ENCODE measurements around the gene TCF7L1. TPM values are rescaled to one million over a fixed set of nuclear protein-coding genes. Genes with fewer than 3 reads are reported as not detected.

The TCF7L1 gene
- total and polyA plus RNA-seq, 2 of the 13 experiments (the other 11 are each of a cell fraction or from before 2014, with no cell fraction given) = 0.04 to 0.15 TPM

GRCh38 chr2:85164145-85164569 is 31.0 kb downstream of the TCF7L1 start:
- intact Hi-C loops (cut with micrococcal nuclease; ENCODE audit: unreplicated experiment) = no loop called here
- WGBS (ENCODE audit: low lambda C conversion rate) = 3% methylated on average over 8 of the region's 8 CpGs
- no TSS peak for BruUV-seq (replicated peaks)
- TF ChIP-seq KMT2A (CRISPR knock-in tag; IDR thresholded peaks at IDR 0.05) = no peak
- TF ChIP-seq NR2F6 (IDR thresholded peaks at IDR 0.05) = no peak
- 0 out of 2 replicates have a peak, but pooled peaks have one; percentile 36 for TF ChIP-seq NR2F6 (CRISPR knock-in tag; IDR thresholded peaks at IDR 0.05)
- TF ChIP-seq ZFAT (CRISPR knock-in tag; conservative IDR thresholded peaks at IDR 0.05) = no peak
- TF ChIP-seq ZNF333 (CRISPR knock-in tag; IDR thresholded peaks at IDR 0.05; ENCODE audit: borderline replicate concordance) = no peak
- peak; percentile 54; the same call in 1 of the 2 replicates for TF ChIP-seq NR2C2 (CRISPR knock-in tag; IDR thresholded peaks at IDR 0.05; ENCODE audit: borderline replicate concordance)
- no peak for TF ChIP-seq SRSF9 (IDR thresholded peaks at IDR 0.05; ENCODE audit: borderline replicate concordance, insufficient read depth, low read depth, low read length, poor library complexity, severe bottlenecking)
- TF ChIP-seq CEBPG (CRISPR knock-in tag; IDR thresholded peaks at IDR 0.05) = peak; percentile 20; the same call in 1 of the 2 replicates
- peak; percentile 56 for TF ChIP-seq CTCF (CRISPR knock-in tag; IDR thresholded peaks at IDR 0.05)
- TF ChIP-seq EP300 (IDR thresholded peaks at IDR 0.05; ENCODE audit: low read depth in 2 of 2, low read length in 2 of 2) = no peak
- no peak for TF ChIP-seq EP300 (CRISPR knock-in tag; IDR thresholded peaks at IDR 0.05; ENCODE audit: borderline replicate concordance)
- TF ChIP-seq ZNF550 (CRISPR knock-in tag; IDR thresholded peaks at IDR 0.05; ENCODE audit: borderline replicate concordance) = no peak
- TF ChIP-seq ARID2 (CRISPR knock-in tag; IDR thresholded peaks at IDR 0.05; ENCODE audit: borderline replicate concordance) = no peak
- no peak for TF ChIP-seq ZNF296 (CRISPR knock-in tag; conservative IDR thresholded peaks at IDR 0.05)
- peak; percentile 31; the same call in 1 of the 2 replicates for TF ChIP-seq TFAP4 (IDR thresholded peaks at IDR 0.05; ENCODE audit: borderline replicate concordance, low read depth)
- TF ChIP-seq CCDC6 (CRISPR knock-in tag; IDR thresholded peaks at IDR 0.05) = no peak
- peak; percentile 34; the same call in 1 of the 2 replicates for TF ChIP-seq STAG1 (CRISPR knock-in tag; IDR thresholded peaks at IDR 0.05)
- TF ChIP-seq ZNF574 (CRISPR knock-in tag; IDR thresholded peaks at IDR 0.05) = peak; percentile 90
- TF ChIP-seq ZNF850 (CRISPR knock-in tag; conservative IDR thresholded peaks at IDR 0.05) = no peak
- TF ChIP-seq YY1 (IDR thresholded peaks at IDR 0.05; ENCODE audit: insufficient read depth, insufficient replicate concordance, low read depth, low read length) = no peak
- no peak for TF ChIP-seq SOX6 (IDR thresholded peaks at IDR 0.05)
- TF ChIP-seq SOX6 (CRISPR knock-in tag; IDR thresholded peaks at IDR 0.05) = peak; percentile 31; the same call in 1 of the 2 replicates

More at GRCh38 chr2:85164145-85164569, 31.0 kb downstream of the TCF7L1 start:
- Histone ChIP-seq H3K4me2 (ENCODE audit: low read depth, low read length) (no peak overlapping the region), H3K9ac (ENCODE audit: insufficient read depth, low read depth, low read length) (no peak overlapping the region), H3K9me3 (ENCODE audit: low read length) (no peaks in the 10 kb centered on the region), H4K20me1 (ENCODE audit: insufficient read depth, low read length) (no peaks in the 10 kb centered on the region), H3K27me3 (ENCODE audit: control insufficient read depth in 1 of 2, insufficient read depth in 2 of 2, low read length in 2 of 2) (peaks cover 4 to 52% of the 10 kb centered on the region in 2 experiments; a peak in 4 of 5 replicates), H2AFZ (ENCODE audit: low read length) (no peak overlapping the region), H3K27ac (ENCODE audit: extremely low read length, insufficient read depth, low read length) (no peak overlapping the region), H3K79me2 (ENCODE audit: insufficient read depth, low read length) (no peaks in the 10 kb centered on the region), H3K36me3 (replicated peaks in 1 of 2; ENCODE audit: control insufficient read depth in 1 of 2, insufficient read depth in 2 of 2, low read length in 2 of 2) (no peaks in the 10 kb centered on the region), H3K4me1 (ENCODE audit: insufficient read depth, low read length) (peaks cover 18% of the 10 kb centered on the region), H3K4me3 (replicated peaks in 1 of 3; ENCODE audit: insufficient read depth in 1 of 3, low read depth in 2 of 3, low read length in 3 of 3) (no peak overlapping the region)
- in situ Hi-C loops (cut with HindIII; ENCODE audit: extremely low pct_ligation_motif_present, low pct_unique_long_range_greater_than_20kb) = no loop called here
- FAIRE-seq = peak; percentile 67
- DNase-seq (ENCODE audit: low spot score) = peak; percentile 46
- CTCF ChIA-PET (ENCODE audit: low intra/inter-chr PET ratio, low total read pairs) = no interaction called here
- POLR2A ChIA-PET = no interaction called here
- ATAC-seq = peak; percentile 66

Measured in HepG2 (cell line).